C4-2B (cell line): ENCODE measurements around the gene ITPKB.

Source experiments
- H3K27ac ChIP-seq: fragments of 450-650 bp; 2 replicates; pipeline ENCODE4 v1.5.1; 2017
- CTCF ChIP-seq: fragments of 450-650 bp; conservative IDR thresholded peaks from 2 replicates; pipeline ENCODE4 v1.5.1; 2017; ENCODE audit warnings: mild to moderate bottlenecking
- ZFX ChIP-seq: fragments of 450-650 bp; IDR thresholded peaks from 2 replicates; pipeline ENCODE4 v1.6.1; 2017

Gene ITPKB

GRCh38 chr1:226631229-226632000, 107.7 kb downstream of the ITPKB start:
- no peak overlapping the region for H3K27ac ChIP-seq
- TF ChIP-seq ZFX (no peak), CTCF (no peak)

GRCh38 chr1:226630592-226630991, 108.5 kb downstream of the ITPKB start:
- H3K27ac ChIP-seq: no peak overlapping the region
- TF ChIP-seq CTCF (no peak), ZFX (no peak)

GRCh38 chr1:226629896-226630550, 109.1 kb downstream of the ITPKB start:
- H3K27ac ChIP-seq: no peak overlapping the region
- TF ChIP-seq CTCF: no peak
- TF ChIP-seq ZFX: no peak

- TF ChIP-seq CTCF (no peak), ZFX (no peak)
- H3K27ac ChIP-seq: no peak overlapping the region
Observed at GRCh38 chr1:226629210-226629895, 109.7 kb downstream of the ITPKB start.

- no peak overlapping the region for H3K27ac ChIP-seq
- TF ChIP-seq ZFX (no peak), CTCF (no peak)
Observed at GRCh38 chr1:226628612-226629155, 110.4 kb downstream of the ITPKB start.

- H3K27ac ChIP-seq: no peak overlapping the region
- no peak for TF ChIP-seq ZFX
- TF ChIP-seq CTCF: no peak
Observed at GRCh38 chr1:226627924-226628611, 111.0 kb downstream of the ITPKB start.
